Measurements from ENCODE around the gene MTSS2. TPM values are rescaled to one million over a fixed set of nuclear protein-coding genes. Genes with fewer than 3 reads are reported as not detected.

Gene MTSS2
- total RNA-seq, 3 donors from 2014 or later (not counting 1 experiment from before 2014, with no cell fraction given): 3.8 to 8.8 (median 4.4) TPM

GRCh38 chr16:70684146-70685060 lies 1.4 kb downstream of the MTSS2 start:
- TF ChIP-seq CTCF (IDR thresholded peaks at IDR 0.05): no peak
- no peaks in the 10 kb centered on the region for H3K9me3 ChIP-seq (ENCODE audit: control insufficient read depth, insufficient read depth, low read length)
- ATAC-seq: no peak
- H3K4me3 ChIP-seq (ENCODE audit: low read length): no peak overlapping the region
- peaks cover 7% of the 10 kb centered on the region for H3K4me1 ChIP-seq (ENCODE audit: control insufficient read depth, insufficient read depth, low read length)
- H3K36me3 ChIP-seq (ENCODE audit: control insufficient read depth, insufficient read depth, low read length): no peaks in the 10 kb centered on the region
- peaks cover 8% of the 10 kb centered on the region for H3K27me3 ChIP-seq (ENCODE audit: control insufficient read depth, insufficient read depth, low read length)
- H3K27me3 Mint-ChIP-seq (ENCODE audit: low read depth in 2 of 2): peaks cover 0 to 2% of the 10 kb centered on the region in 2 donors
- intact Hi-C loops (cut with micrococcal nuclease): no loop called here
- H3K9me3 Mint-ChIP-seq: no peaks in the 10 kb centered on the region
- H3K36me3 Mint-ChIP-seq: no peaks in the 10 kb centered on the region
- H3K4me1 Mint-ChIP-seq: peaks cover 0 to 10% of the 10 kb centered on the region in 2 donors
- 88% methylated on average over 11 of the region's 14 CpGs for WGBS (ENCODE audit: insufficient coverage)
- no peak for DNase-seq
- H3K4me3 Mint-ChIP-seq: no peak overlapping the region
- no peak overlapping the region for H3K27ac Mint-ChIP-seq
- H3K27ac ChIP-seq (ENCODE audit: low read length): no peak overlapping the region

GRCh38 chr16:70683146-70683944 lies 2.5 kb downstream of the MTSS2 start:
- TF ChIP-seq CTCF (IDR thresholded peaks at IDR 0.05): no peak
- Mint-ChIP-seq H3K27me3 (ENCODE audit: low read depth in 2 of 2) (peaks cover 0 to 2% of the 10 kb centered on the region in 2 donors), H3K27ac (no peak overlapping the region), H3K4me1 (peaks cover 0 to 20% of the 10 kb centered on the region in 2 donors), H3K9me3 (no peaks in the 10 kb centered on the region), H3K36me3 (no peaks in the 10 kb centered on the region), H3K4me3 (no peak overlapping the region)
- no peaks in the 10 kb centered on the region for H3K9me3 ChIP-seq (ENCODE audit: control insufficient read depth, insufficient read depth, low read length)
- intact Hi-C loops (cut with micrococcal nuclease): no loop called here
- peaks cover 13% of the 10 kb centered on the region for H3K4me1 ChIP-seq (ENCODE audit: control insufficient read depth, insufficient read depth, low read length)
- H3K36me3 ChIP-seq (ENCODE audit: control insufficient read depth, insufficient read depth, low read length): no peaks in the 10 kb centered on the region
- WGBS (ENCODE audit: insufficient coverage): 91% methylated on average over 13 of the region's 13 CpGs
- ATAC-seq: no peak
- peaks cover 8% of the 10 kb centered on the region for H3K27me3 ChIP-seq (ENCODE audit: control insufficient read depth, insufficient read depth, low read length)
- DNase-seq: no peak
- no peak overlapping the region for H3K4me3 ChIP-seq (ENCODE audit: low read length)
- H3K27ac ChIP-seq (ENCODE audit: low read length): no peak overlapping the region

- H3K27ac ChIP-seq (ENCODE audit: low read length): no peak overlapping the region
- Mint-ChIP-seq H3K27ac (no peak overlapping the region), H3K27me3 (ENCODE audit: low read depth in 2 of 2) (peaks cover 0 to 2% of the 10 kb centered on the region in 2 donors), H3K4me3 (no peak overlapping the region), H3K36me3 (no peaks in the 10 kb centered on the region), H3K4me1 (peaks cover 0 to 20% of the 10 kb centered on the region in 2 donors), H3K9me3 (no peaks in the 10 kb centered on the region)
- 81% methylated on average over 10 of the region's 14 CpGs for WGBS (ENCODE audit: insufficient coverage)
- peaks cover 13% of the 10 kb centered on the region for H3K4me1 ChIP-seq (ENCODE audit: control insufficient read depth, insufficient read depth, low read length)
- DNase-seq: no peak
- no peak for TF ChIP-seq CTCF (IDR thresholded peaks at IDR 0.05)
- no peak for ATAC-seq
- no peaks in the 10 kb centered on the region for H3K9me3 ChIP-seq (ENCODE audit: control insufficient read depth, insufficient read depth, low read length)
- no peak overlapping the region for H3K4me3 ChIP-seq (ENCODE audit: low read length)
- H3K27me3 ChIP-seq (ENCODE audit: control insufficient read depth, insufficient read depth, low read length): peaks cover 8% of the 10 kb centered on the region
- no peaks in the 10 kb centered on the region for H3K36me3 ChIP-seq (ENCODE audit: control insufficient read depth, insufficient read depth, low read length)
- intact Hi-C loops (cut with micrococcal nuclease): no loop called here
Observed at GRCh38 chr16:70682239-70683145, 3.4 kb downstream of the MTSS2 start.
